HAP-1 (cell line): ENCODE measurements around the gene ABHD8.
"Not testable (repeated sequence)": the region's sequence is repeated elsewhere in the genome, so short reads cannot be mapped to it uniquely, and the experiment has no call there.

ENCODE experiments used
- DNase-seq, 2 experiments: peaks; one replicate each; pipeline ENCODE4 v3.0.0-alpha.2; 2016 to 2020; ENCODE audit warnings: low spot score in 2 of 2
- H3K27me3 ChIP-seq: fragments of 250-450 bp; sonication (Bioruptor Pico); 2 replicates; pipeline ENCODE4 v1.5.1; 2020; ENCODE audit warnings: low read depth, mild to moderate bottlenecking, moderate library complexity
- H3K36me3 ChIP-seq: fragments of 250-450 bp; sonication (Bioruptor Pico); replicated peaks from 2 replicates; pipeline ENCODE4 v1.5.1; 2020; ENCODE audit warnings: mild to moderate bottlenecking
- H3K4me1 ChIP-seq: fragments of 250-450 bp; sonication (Bioruptor Pico); 2 replicates; pipeline ENCODE4 v1.5.1; 2020; ENCODE audit warnings: mild to moderate bottlenecking
- H3K4me3 ChIP-seq: fragments of 250-450 bp; sonication (Bioruptor Pico); 2 replicates; pipeline ENCODE4 v1.5.1; 2020; ENCODE audit warnings: mild to moderate bottlenecking, moderate library complexity
- H3K9me3 ChIP-seq: fragments of 250-450 bp; sonication (Bioruptor Pico); 2 replicates; pipeline ENCODE4 v1.5.1; 2020; ENCODE audit warnings: mild to moderate bottlenecking, moderate library complexity
- in situ Hi-C: fragments of 300-500 bp; cut with MboI; formaldehyde crosslinking; loops from 3 replicates; pipeline ENCODE4 v1.14.3; 2020; ENCODE audit warnings: low sequenced_read_pairs, inconsistent platforms, mixed read lengths

Gene ABHD8

GRCh38 chr19:17289489-17289888 lies 13.7 kb downstream of the ABHD8 start:
- in situ Hi-C loops = no loop called here
- Histone ChIP-seq H3K4me3 (no peak overlapping the region), H3K27me3 (no peaks in the 10 kb centered on the region), H3K9me3 (no peaks in the 10 kb centered on the region), H3K36me3 (peaks cover 25% of the 10 kb centered on the region), H3K4me1 (peaks cover 8% of the 10 kb centered on the region)
- peak; percentile 53 to 93 for DNase-seq

DNA sequence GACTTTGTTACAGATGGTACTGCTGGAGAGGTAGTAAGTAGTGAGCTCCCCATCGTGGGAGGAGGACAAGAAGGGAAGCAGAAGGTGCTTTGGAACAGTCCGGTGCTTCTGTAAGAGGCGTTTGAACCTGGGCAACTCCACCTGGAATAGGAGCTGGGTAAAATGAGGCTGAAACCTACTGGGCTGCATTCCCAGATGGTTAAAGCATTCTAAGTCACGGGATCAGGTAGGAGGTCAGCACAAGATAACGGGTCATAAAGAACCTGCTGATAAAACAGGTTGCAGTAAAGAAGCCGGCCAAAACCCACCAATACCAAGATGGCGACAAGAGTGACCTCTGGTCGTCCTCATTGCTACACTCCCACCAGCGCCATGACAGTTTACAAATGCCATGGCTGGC lies 16.5 kb downstream of the ABHD8 start:
- no peaks in the 10 kb centered on the region for H3K27me3 ChIP-seq
- no peak overlapping the region for H3K4me3 ChIP-seq
- H3K4me1 ChIP-seq = peaks cover 6% of the 10 kb centered on the region
- no peak for DNase-seq
- peaks cover 36% of the 10 kb centered on the region for H3K36me3 ChIP-seq
- no peaks in the 10 kb centered on the region for H3K9me3 ChIP-seq
- in situ Hi-C loops = no loop called here

GRCh38 chr19:17286263-17286662 lies 17.0 kb downstream of the ABHD8 start:
- peaks cover 11% of the 10 kb centered on the region for H3K4me1 ChIP-seq
- no peak for DNase-seq
- H3K36me3 ChIP-seq = peaks cover 37% of the 10 kb centered on the region
- H3K27me3 ChIP-seq = no peaks in the 10 kb centered on the region
- in situ Hi-C loops = no loop called here
- H3K9me3 ChIP-seq = no peaks in the 10 kb centered on the region
- no peak overlapping the region for H3K4me3 ChIP-seq

DNA sequence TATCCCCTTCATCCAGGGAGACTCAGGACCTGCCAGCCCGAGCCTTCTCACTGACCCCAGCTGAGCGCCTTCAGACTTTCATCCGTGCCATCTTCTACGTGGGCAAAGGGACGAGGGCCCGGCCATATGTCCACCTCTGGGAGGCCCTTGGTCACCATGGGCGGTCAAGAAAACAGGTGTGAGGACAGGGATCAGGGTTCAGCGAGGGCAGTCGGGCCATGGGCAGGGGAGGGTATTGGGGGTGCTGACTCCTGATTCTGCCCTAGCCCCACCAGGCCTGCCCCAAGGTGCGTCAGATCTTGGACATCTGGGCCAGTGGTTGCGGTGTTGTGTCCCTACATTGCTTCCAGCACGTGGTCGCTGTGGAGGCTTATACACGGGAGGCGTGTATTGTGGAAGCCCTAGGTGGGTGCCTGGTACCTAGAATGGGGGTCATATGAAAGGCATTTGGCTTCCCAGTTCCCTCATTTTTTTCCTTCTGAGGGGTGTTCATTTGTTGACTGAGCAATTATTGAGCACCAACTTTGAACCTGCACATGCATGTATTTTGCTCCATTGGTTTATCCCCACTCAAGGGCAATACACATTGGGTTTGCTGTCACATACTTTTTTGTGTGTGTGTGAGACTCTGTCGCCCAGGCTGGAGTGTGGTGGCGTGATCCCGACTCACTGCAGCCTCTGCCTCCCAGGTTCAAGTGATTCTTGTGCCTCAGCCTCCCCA lies 17.6 kb downstream of the ABHD8 start:
- no peak for DNase-seq
- no peak overlapping the region for H3K4me3 ChIP-seq
- in situ Hi-C loops = no loop called here

DNA sequence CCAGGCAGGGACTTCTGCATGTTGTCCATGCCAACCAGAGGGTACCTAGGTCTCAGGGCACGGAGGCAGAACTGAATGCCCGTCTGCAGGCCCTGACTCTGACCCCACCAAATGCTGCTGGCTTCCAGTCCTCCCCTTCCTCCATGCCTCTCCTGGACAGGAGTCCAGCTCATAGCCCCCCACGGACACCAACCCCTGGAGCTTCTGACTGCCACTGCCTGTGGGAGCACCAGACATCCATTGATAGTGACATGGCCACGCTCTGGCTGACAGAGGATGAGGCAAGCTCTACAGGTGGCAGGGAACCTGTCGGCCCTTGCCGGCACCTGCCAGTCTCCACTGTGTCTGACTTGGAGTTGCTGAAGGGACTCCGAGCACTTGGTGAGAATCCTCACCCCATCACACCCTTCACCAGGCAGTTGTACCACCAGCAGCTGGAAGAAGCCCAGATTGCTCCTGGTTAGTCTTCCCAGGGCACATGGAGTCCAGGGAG lies 19.7 kb downstream of the ABHD8 start:
- peaks cover 15% of the 10 kb centered on the region for H3K4me1 ChIP-seq
- peaks cover 49% of the 10 kb centered on the region for H3K36me3 ChIP-seq
- in situ Hi-C loops = loop anchor here (5.0 kb wide), 1 partner anchor 216 kb away; no protein-coding TSS in a partner anchor
- no peaks in the 10 kb centered on the region for H3K9me3 ChIP-seq
- no peak for DNase-seq
- no peak overlapping the region for H3K4me3 ChIP-seq
- H3K27me3 ChIP-seq = no peaks in the 10 kb centered on the region

More for the DNA sequence above, 17.6 kb downstream of the ABHD8 start:
- H3K27me3 ChIP-seq = no peaks in the 10 kb centered on the region
- peaks cover 15% of the 10 kb centered on the region for H3K4me1 ChIP-seq
- peaks cover 40% of the 10 kb centered on the region for H3K36me3 ChIP-seq
- H3K9me3 ChIP-seq = no peaks in the 10 kb centered on the region

DNA sequence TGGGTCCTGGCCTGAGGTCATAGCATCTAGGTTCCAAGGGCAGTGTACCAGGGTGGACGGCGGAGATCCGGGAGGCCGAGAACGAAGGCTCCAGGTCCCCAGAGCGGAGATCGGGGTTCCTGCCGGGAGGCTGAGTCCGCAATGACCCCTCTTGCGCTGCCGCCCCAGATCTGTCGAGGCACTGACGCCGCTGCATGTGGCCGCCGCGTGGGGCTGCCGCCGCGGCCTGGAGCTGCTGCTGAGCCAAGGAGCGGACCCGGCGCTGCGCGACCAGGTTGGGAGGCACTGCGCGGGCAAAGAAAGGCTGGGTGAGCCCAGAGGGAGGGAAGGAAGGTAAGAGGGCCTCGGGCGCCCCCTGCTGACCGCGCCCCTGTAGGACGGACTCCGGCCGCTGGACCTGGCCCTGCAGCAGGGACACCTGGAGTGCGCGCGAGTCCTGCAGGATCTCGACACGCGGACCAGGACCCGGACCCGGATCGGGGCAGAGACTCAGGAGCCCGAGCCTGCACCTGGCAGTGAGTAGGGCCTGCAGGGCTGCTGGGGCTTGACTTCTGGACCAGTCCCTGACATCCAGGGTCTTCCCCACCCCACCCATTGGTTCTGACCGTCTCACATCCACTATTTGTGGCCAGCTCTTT lies 20.6 kb downstream of the ABHD8 start:
- peaks cover 54% of the 10 kb centered on the region for H3K36me3 ChIP-seq
- H3K4me1 ChIP-seq = peaks cover 15% of the 10 kb centered on the region
- peak overlapping the region; percentile 59 for H3K4me3 ChIP-seq
- DNase-seq = peak; percentile 78 to 94
- no peaks in the 10 kb centered on the region for H3K27me3 ChIP-seq
- no peaks in the 10 kb centered on the region for H3K9me3 ChIP-seq
- in situ Hi-C loops = loop anchor here (5.0 kb wide), 1 partner anchor 215 kb away; no protein-coding TSS in a partner anchor

- H3K4me1 ChIP-seq = peaks cover 15% of the 10 kb centered on the region
- DNase-seq = peak; percentile 36 to 84
- H3K9me3 ChIP-seq = no peaks in the 10 kb centered on the region
- H3K36me3 ChIP-seq = peaks cover 62% of the 10 kb centered on the region
- peak within 1 kb of the TSS; percentile 59 for H3K4me3 ChIP-seq
- in situ Hi-C loops = loop anchor here (5.0 kb wide), 1 partner anchor 214 kb away; no protein-coding TSS in a partner anchor
- H3K27me3 ChIP-seq = no peaks in the 10 kb centered on the region
These were observed 21.6 kb downstream of the ABHD8 start, which contains the start of gene ANKLE1 for GRCh38 chr19:17281391-17282304. Gene ANKLE1 (plus strand): TSS chr19:17281901. CDS start chr19:17281921, 20 bp downstream.

GRCh38 chr19:17279436-17279835 lies 23.8 kb downstream of the ABHD8 start:
- Histone ChIP-seq H3K4me1 (peaks cover 15% of the 10 kb centered on the region), H3K4me3 (no peak overlapping the region), H3K27me3 (no peaks in the 10 kb centered on the region), H3K36me3 (peaks cover 64% of the 10 kb centered on the region), H3K9me3 (no peaks in the 10 kb centered on the region)
- DNase-seq = no peak
- in situ Hi-C loops = no loop called here

GRCh38 chr19:17275441-17276175 lies 27.6 kb downstream of the ABHD8 start:
- Histone ChIP-seq H3K9me3 (no peaks in the 10 kb centered on the region), H3K4me1 (no peaks in the 10 kb centered on the region), H3K4me3 (no peak overlapping the region), H3K27me3 (no peaks in the 10 kb centered on the region), H3K36me3 (peaks cover 69% of the 10 kb centered on the region)
- in situ Hi-C loops = no loop called here
- no peak for DNase-seq

GRCh38 chr19:17274892-17275291 lies 28.3 kb downstream of the ABHD8 start:
- H3K4me3 ChIP-seq, H3K9me3 ChIP-seq, H3K4me1 ChIP-seq, in situ Hi-C loops, DNase-seq, H3K27me3 ChIP-seq: not testable (repeated sequence)
- H3K36me3 ChIP-seq = peaks cover 69% of the 10 kb centered on the region

GRCh38 chr19:17268754-17269153 lies 34.5 kb downstream of the ABHD8 start:
- Histone ChIP-seq H3K4me3 (no peak overlapping the region), H3K27me3 (no peaks in the 10 kb centered on the region), H3K9me3 (no peaks in the 10 kb centered on the region), H3K36me3 (peaks cover 30% of the 10 kb centered on the region), H3K4me1 (peaks cover 4% of the 10 kb centered on the region; the same call in 1 of the 2 replicates)
- in situ Hi-C loops = no loop called here
- no peak for DNase-seq

DNA sequence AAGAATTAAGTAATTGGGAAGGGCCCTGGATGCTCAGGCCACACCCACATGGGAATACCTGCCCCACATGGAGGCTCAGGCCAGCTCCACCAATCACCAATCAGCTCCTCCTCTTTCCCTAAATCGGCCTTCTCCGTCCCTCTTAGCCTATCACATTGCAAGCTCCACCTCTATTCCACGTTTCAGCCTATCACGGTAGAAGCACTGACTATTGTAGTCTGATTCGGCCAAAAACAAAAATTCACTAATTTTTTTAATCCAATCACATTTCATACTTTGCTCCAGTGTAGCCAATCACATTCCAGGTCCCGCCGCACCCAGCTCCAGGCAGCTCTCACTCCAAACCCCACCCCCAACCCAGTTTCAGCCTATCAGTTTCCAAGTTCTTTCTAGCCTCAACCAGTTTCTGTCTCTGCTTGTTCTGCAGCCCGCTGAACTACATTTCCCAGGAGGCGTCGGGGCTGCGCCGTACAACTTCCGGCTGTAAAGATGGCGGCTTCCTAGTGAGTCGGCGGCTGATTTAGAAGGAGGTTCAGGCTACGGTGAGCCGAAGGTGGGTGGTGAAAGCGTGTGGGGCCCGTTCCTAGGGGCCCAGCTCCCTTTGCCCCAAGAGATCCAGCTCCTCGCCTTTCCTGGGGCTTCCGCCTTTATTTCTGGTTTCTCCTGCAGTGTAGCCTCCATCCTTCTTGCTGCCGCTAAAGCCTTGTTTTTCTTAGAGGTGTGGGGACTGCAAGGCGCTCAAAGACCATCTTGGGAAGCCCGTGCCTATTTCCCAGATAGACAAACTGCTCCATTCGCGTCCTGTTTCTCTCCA lies 36.0 kb downstream of the ABHD8 start, which contains the start of gene BABAM1:
Gene BABAM1, plus strand, starts transcription at position 469 of the 814 bp plus-strand sequence. CDS start 1,364 bp downstream, outside the sequence.
- peaks cover 21% of the 10 kb centered on the region for H3K36me3 ChIP-seq
- in situ Hi-C loops = no loop called here
- peak; percentile 99 to 100 for DNase-seq
- H3K27me3 ChIP-seq = no peaks in the 10 kb centered on the region
- peak within 1 kb of the TSS; percentile 75 for H3K4me3 ChIP-seq
- H3K4me1 ChIP-seq = peaks cover 4% of the 10 kb centered on the region; the same call in 1 of the 2 replicates
- no peaks in the 10 kb centered on the region for H3K9me3 ChIP-seq
